Heart left ventricle (tissue), 16 donors: ENCODE results near the gene ARID3A. TPM values are rescaled to one million over a fixed set of nuclear protein-coding genes. Genes with fewer than 3 reads are reported as not detected.
A peak's percentile ranks its signal among the peaks of the same experiment; 100 is the strongest.

Source experiments
- ATAC-seq, 4 donors: fragments of 200-7000 bp; cut with Tn5 transposase; one replicate each; pipeline ENCODE4 v1.9.1; 2020 to 2022; ENCODE audit warnings: moderate library complexity in 4 of 4, mild to moderate bottlenecking in 3 of 4, moderate number of reproducible peaks in 1 of 4
- DNase-seq, 5 donors: peaks; one replicate each; pipeline ENCODE4 v3.0.0-alpha.2; 2020
- H3K27ac ChIP-seq, 12 donors: fragments of 200-600 bp; sonication (generic) in 4 of 12; one replicate each; pipeline versions ENCODE4 v1.5.0 to v1.8.0; 2016 to 2022; ENCODE audit warnings: mild to moderate bottlenecking in 2 of 12
- H3K27me3 ChIP-seq, 9 donors: fragments of 200-600 bp; sonication (generic) in 2 of 9; one replicate each; pipeline versions ENCODE4 v1.5.1 to v1.8.0; 2016 to 2022; ENCODE audit warnings: mild to moderate bottlenecking in 3 of 9
- H3K36me3 ChIP-seq, 9 donors: fragments of 200-600 bp; sonication (generic) in 2 of 9; one replicate each; pipeline versions ENCODE4 v1.5.0 to v1.8.0; 2018 to 2022; ENCODE audit warnings: mild to moderate bottlenecking in 2 of 9
- H3K4me1 ChIP-seq, 12 donors: fragments of 200-600 bp; sonication (generic) in 4 of 12; one replicate each; pipeline versions ENCODE4 v1.5.0 to v1.8.0; 2016 to 2022; ENCODE audit warnings: mild to moderate bottlenecking in 3 of 12
- H3K4me3 ChIP-seq, 12 donors: fragments of 200-600 bp; sonication (generic) in 4 of 12; one replicate each; pipeline versions ENCODE4 v1.5.0 to v1.8.0; 2017 to 2022; ENCODE audit warnings: mild to moderate bottlenecking in 9 of 12, moderate library complexity in 4 of 12
- H3K9me3 ChIP-seq, 12 donors: fragments of 200-600 bp; sonication (generic) in 4 of 12; one replicate each; pipeline versions ENCODE4 v1.5.0 to v1.8.0; 2016 to 2022; ENCODE audit warnings: mild to moderate bottlenecking in 1 of 12
- CTCF ChIP-seq, 12 donors: fragments of 200-600 bp; sonication (generic) in 4 of 12; IDR thresholded peaks; one replicate each; pipeline versions ENCODE4 v1.5.0 to v1.8.0; 2018 to 2022; ENCODE audit warnings: antibody characterized with exemption in 12 of 12, mild to moderate bottlenecking in 5 of 12
- POLR2A ChIP-seq, 2 donors: fragments of 450-650 bp; IDR thresholded peaks; one replicate each; pipeline ENCODE4 v1.6.1; 2017; ENCODE audit warnings: antibody characterized with exemption in 2 of 2, mild to moderate bottlenecking in 2 of 2, moderate library complexity in 2 of 2
- WGBS, 4 donors: extraction: QIAGEN DNeasy Blood & Tissue Kit in 2 of 4; methylation state at CpG; one replicate each; pipeline versions ENCODE4 v1.1.5 to v1.1.7; 2013 to 2018; 5-methylcytosine and 5-hydroxymethylcytosine counted together
- intact Hi-C, 10 donors: fragments of 100-400 bp; cut with DNase I; formaldehyde crosslinking; loops; one replicate each; pipeline versions ENCODE4 v1.11.1 to v1.14.2; 2022
- polyA plus RNA-seq, 2 donors: library from polyadenylated mRNA; stranded (reverse); fragments of 200-250 nt; gene quantifications; one replicate each; pipeline ENCODE4 v1.2.3, GENCODE V29; 2013
- total RNA-seq, 9 donors: library from RNA; depleted of rRNA in 2 of 9; stranded (reverse); fragments of >200 nt in 2 of 9; fragmentation: NEBNext Ultra II Directional in 3 of 9; extraction: Animal tissue kit (Norgen Biotek cat#: 25700) in 3 of 9; gene quantifications; one replicate each; pipeline versions ENCODE4 v1.1.0 to v1.2.4, GENCODE V29; 2016 to 2023
- donor health status: ischemic (EF 13 %, LVEDD 7.1; RV severe dilation, severe dysfunction).
- donor health status: healthy with polysubstance abuse.
- donor health status: DM: no; HTN: yes; CAD: no.
- donor health status: DM: no; HTN: no; CAD: no.
- donor health status: ischemic (EF 25% LVEDD 6.9; RV normal size, moderate dysfunction).
- donor health status: ischemic (EF 25% LVEDD 5.7; RV mildly dilated, moderate dysfunction).
- donor health status: healthy.
- donor health status: DM: yes; HTN: yes; CAD: no.
- donor health status: ischemic (EF 35%, LVEDD 5.7; RV mildly dilated, moderate dysfunction).
- donor health status: nonischemic (EF 11% LVEDD 7.7; RV severe dilation, severe dysfunction).
- donor health status: DM: yes; HTN: yes; CAD: no.
- donor health status: PGD.
- donor health status: ischemic (EF 29% LVEDD 5.4; RV normal size, mild dysfunction).
- donor health status: nonischemic (EF 23%, LVEDD 6.1; RV moderate dilation, normal function).

ARID3A gene
- total and polyA plus RNA-seq, 11 donors, result 1.9 to 15.7 (median 5.8) TPM

GRCh38 chr19:970695-971094 is 44.9 kb downstream of the ARID3A start:
- intact Hi-C loops, result no loop called here
- WGBS, 4 donors, result 92 to 95% (median 94%) methylated on average over 13 to 14 of the region's 14 CpGs
- Histone ChIP-seq H3K27me3 (no peaks in the 10 kb centered on the region), H3K4me1 (no peaks in the 10 kb centered on the region), H3K36me3 (peaks cover 0 to 59% (median 42%) of the 10 kb centered on the region in 9 donors), H3K4me3 (no peak overlapping the region), H3K27ac (no peak overlapping the region), H3K9me3 (peaks cover 0 to 14% (median 7%) of the 10 kb centered on the region in 12 donors)
- ATAC-seq, result no peak
- no peak for DNase-seq
- TF ChIP-seq CTCF (IDR thresholded peaks at IDR 0.05) (peak in 10 of 12 donors; percentile 18 to 57 (median 38)), POLR2A (IDR thresholded peaks at IDR 0.05) (no peak)

- H3K27ac ChIP-seq, result no peak overlapping the region
- 91 to 96% (median 96%) methylated on average over 22 to 24 of the region's 24 CpGs for WGBS, 4 donors
- no peaks in the 10 kb centered on the region for H3K4me1 ChIP-seq
- peaks cover 0 to 53% (median 40%) of the 10 kb centered on the region in 9 donors for H3K36me3 ChIP-seq
- H3K27me3 ChIP-seq, result no peaks in the 10 kb centered on the region
- intact Hi-C loops, result no loop called here
- H3K4me3 ChIP-seq, result no peak overlapping the region
- H3K9me3 ChIP-seq, result peaks cover 0 to 14% (median 7%) of the 10 kb centered on the region in 12 donors
- DNase-seq (no peak), ATAC-seq (no peak)
- no peak for TF ChIP-seq CTCF (IDR thresholded peaks at IDR 0.05)
- no peak for TF ChIP-seq POLR2A (IDR thresholded peaks at IDR 0.05)
Measured at GRCh38 chr19:971795-972194, 46.0 kb downstream of the ARID3A start.

- no peak for DNase-seq
Measured at GRCh38 chr19:972281-972680, 46.4 kb downstream of the ARID3A start.

More at GRCh38 chr19:972281-972680, 46.4 kb downstream of the ARID3A start:
- no peaks in the 10 kb centered on the region for H3K27me3 ChIP-seq
- H3K4me3 ChIP-seq, result no peak overlapping the region
- no peaks in the 10 kb centered on the region for H3K4me1 ChIP-seq
- TF ChIP-seq CTCF (IDR thresholded peaks at IDR 0.05) (no peak), POLR2A (IDR thresholded peaks at IDR 0.05) (no peak)
- no peak for ATAC-seq
- peaks cover 0 to 14% (median 7%) of the 10 kb centered on the region in 12 donors for H3K9me3 ChIP-seq
- WGBS, 4 donors, result 94 to 99% (median 97%) methylated on average over 6 of the region's 6 CpGs
- H3K27ac ChIP-seq, result no peak overlapping the region
- intact Hi-C loops, result no loop called here
- H3K36me3 ChIP-seq, result peaks cover 0 to 48% (median 35%) of the 10 kb centered on the region in 9 donors
